ENCODE data around the gene RCC2.

RCC2 gene

GRCh38 chr1:17442841-17443240, 3.4 kb upstream of the RCC2 start:
- H3K4me3 ChIP-seq (replicated peaks in 1 of 2; ENCODE audit: low read depth in 2 of 2, low read length in 2 of 2) = no peak overlapping the region
- TF ChIP-seq CTCF (IDR thresholded peaks at IDR 0.05; ENCODE audit: low read depth, low read length) = no peak
- DNase-seq (ENCODE audit: low read depth in 2 of 2) = no peak

- no peak for DNase-seq (ENCODE audit: low read depth in 2 of 2)
- TF ChIP-seq CTCF (IDR thresholded peaks at IDR 0.05; ENCODE audit: low read depth, low read length) = no peak
- no peak overlapping the region for H3K4me3 ChIP-seq (replicated peaks in 1 of 2; ENCODE audit: low read depth in 2 of 2, low read length in 2 of 2)
These were observed 2.5 kb upstream of the RCC2 start for GRCh38 chr1:17441993-17442357.

GRCh38 chr1:17441265-17441992, 2.0 kb upstream of the RCC2 start:
- TF ChIP-seq CTCF (IDR thresholded peaks at IDR 0.05; ENCODE audit: low read depth, low read length) = no peak
- peak; percentile 29 to 65 for DNase-seq (ENCODE audit: low read depth in 2 of 2)
- no peak overlapping the region for H3K4me3 ChIP-seq (replicated peaks in 1 of 2; ENCODE audit: low read depth in 2 of 2, low read length in 2 of 2)

GRCh38 chr1:17440827-17441168, 1.3 kb upstream of the RCC2 start:
- no peak overlapping the region for H3K4me3 ChIP-seq (replicated peaks in 1 of 2; ENCODE audit: low read depth in 2 of 2, low read length in 2 of 2)
- TF ChIP-seq CTCF (IDR thresholded peaks at IDR 0.05; ENCODE audit: low read depth, low read length) = no peak
- DNase-seq (ENCODE audit: low read depth in 2 of 2) = no peak

- DNase-seq (ENCODE audit: low read depth in 2 of 2) = no peak
- TF ChIP-seq CTCF (IDR thresholded peaks at IDR 0.05; ENCODE audit: low read depth, low read length) = no peak
- peak overlapping the region; percentile 38 to 57 for H3K4me3 ChIP-seq (replicated peaks in 1 of 2; ENCODE audit: low read depth in 2 of 2, low read length in 2 of 2)
These were observed 773 bp upstream of the RCC2 start for GRCh38 chr1:17440074-17440826.

- no peak for TF ChIP-seq CTCF (IDR thresholded peaks at IDR 0.05; ENCODE audit: low read depth, low read length)
- DNase-seq (ENCODE audit: low read depth in 2 of 2) = peak; percentile 57 to 61
- H3K4me3 ChIP-seq (replicated peaks in 1 of 2; ENCODE audit: low read depth in 2 of 2, low read length in 2 of 2) = peak overlapping the region; percentile 73 to 86
These were observed 893 bp downstream of the RCC2 start for GRCh38 chr1:17438318-17439249.
